HG03103 (cell line): ENCODE data around the gene POLD1.
"Not testable (repeated sequence)": the region's sequence is repeated elsewhere in the genome, so short reads cannot be mapped to it uniquely, and the experiment has no call there.

Experiments used
- ATAC-seq: cut with Tn5 transposase; IDR thresholded peaks from one replicate; pipeline ENCODE4 v1.9.1; 2021; ENCODE audit warnings: low read depth; ENCODE audit not compliant: unreplicated experiment

Gene POLD1

GRCh38 chr19:50383852-50384684, at the start of gene POLD1:
Gene POLD1, plus strand, starts transcription at chr19:50384347. Its CDS starts 14,505 bp downstream, at chr19:50398852.
- peak; percentile 67 for ATAC-seq

- no peak for ATAC-seq
Measured at GRCh38 chr19:50334741-50335421, 49.3 kb upstream of the POLD1 start.

- ATAC-seq: not testable (repeated sequence)
Measured at GRCh38 chr19:50337031-50337430, 47.1 kb upstream of the POLD1 start.

- no peak for ATAC-seq
Measured at GRCh38 chr19:50340331-50340730, 43.8 kb upstream of the POLD1 start.

- peak; percentile 56 for ATAC-seq
Measured at GRCh38 chr19:50341091-50341564, 43.0 kb upstream of the POLD1 start.

- no peak for ATAC-seq
Measured at GRCh38 chr19:50344661-50345318, 39.4 kb upstream of the POLD1 start.

GRCh38 chr19:50347089-50347581, 37.0 kb upstream of the POLD1 start:
- ATAC-seq: not testable (repeated sequence)

GRCh38 chr19:50349277-50350057, 34.7 kb upstream of the POLD1 start:
- ATAC-seq: no peak

- ATAC-seq: no peak
Measured at GRCh38 chr19:50352242-50352641, 31.9 kb upstream of the POLD1 start.

GRCh38 chr19:50353487-50353880, 30.7 kb upstream of the POLD1 start:
- ATAC-seq: not testable (repeated sequence)

- ATAC-seq: no peak
Measured at GRCh38 chr19:50356691-50357177, 27.4 kb upstream of the POLD1 start.

- no peak for ATAC-seq
Measured at GRCh38 chr19:50357178-50358100, 26.7 kb upstream of the POLD1 start.

- ATAC-seq: no peak
Measured at GRCh38 chr19:50358483-50359327, 25.4 kb upstream of the POLD1 start.

GRCh38 chr19:50359328-50359818, 24.8 kb upstream of the POLD1 start:
- no peak for ATAC-seq

GRCh38 chr19:50361290-50362029, 22.7 kb upstream of the POLD1 start:
- ATAC-seq: no peak

- ATAC-seq: no peak
Measured at GRCh38 chr19:50362030-50362412, 22.1 kb upstream of the POLD1 start.
